Embryonic facial prominence (tissue), 1 donor: ENCODE data around the gene B4GALNT3.
A peak's percentile ranks its signal among the peaks of the same experiment; 100 is the strongest.
"Not testable (repeated sequence)": the region's sequence is repeated elsewhere in the genome, so short reads cannot be mapped to it uniquely, and the experiment has no call there.

Experiments
- DNase-seq: peaks from one replicate; pipeline ENCODE4 v3.0.0-alpha.2; 2016; ENCODE audit errors: extremely low spot score

The B4GALNT3 gene

DNA sequence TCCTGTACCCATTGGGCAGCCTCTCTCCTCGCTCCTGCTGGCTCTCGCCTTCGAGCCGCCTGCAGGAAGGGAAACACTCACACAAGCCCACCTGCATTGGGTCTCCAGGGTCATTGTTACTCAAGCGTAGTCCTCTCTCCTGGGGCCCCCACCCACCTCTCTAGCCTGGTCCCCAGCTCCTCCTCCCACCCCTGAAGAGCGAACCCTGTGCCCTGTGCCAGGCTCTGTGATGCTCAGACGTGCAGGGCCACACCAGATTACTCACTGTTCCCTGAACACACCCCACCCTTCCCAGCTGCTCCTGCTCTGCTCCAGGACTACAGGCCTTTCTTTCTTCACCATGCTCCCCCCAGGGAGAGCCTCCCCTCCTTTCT is 115.4 kb downstream of the B4GALNT3 start:
- DNase-seq, result no peak

DNA sequence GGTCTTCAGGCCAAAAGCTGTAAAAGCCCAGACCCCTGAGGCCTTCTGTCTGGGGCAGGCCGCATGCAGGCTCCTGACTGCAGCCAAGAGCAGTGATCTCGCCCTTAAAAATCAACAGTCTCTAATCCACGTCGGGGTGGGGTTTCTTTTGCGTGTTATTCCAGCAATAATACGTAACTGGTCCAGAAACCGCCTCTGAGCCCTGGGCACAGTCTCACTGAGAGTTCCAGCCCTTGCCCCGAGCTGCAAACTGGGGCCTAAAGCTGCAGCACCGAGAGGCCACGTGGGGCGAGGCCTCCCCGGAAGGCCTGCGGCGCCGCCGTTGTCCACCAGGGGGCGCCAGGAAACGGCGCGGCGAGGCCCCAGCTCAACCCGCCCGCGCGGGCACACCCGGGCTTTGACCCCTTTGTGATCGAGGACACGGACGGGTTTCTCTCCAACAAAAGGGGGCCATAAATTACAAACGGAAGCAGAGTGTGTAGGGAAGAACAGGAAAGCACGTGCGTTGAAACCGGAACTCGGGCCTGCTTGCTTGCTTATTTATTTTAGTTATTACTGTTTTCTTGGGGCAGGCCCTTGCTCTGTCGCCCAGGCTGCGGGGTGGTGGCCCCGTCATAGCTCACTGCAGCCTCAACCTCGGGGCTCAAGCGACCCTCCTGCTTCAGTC is 116.3 kb downstream of the B4GALNT3 start:
- peak; percentile 27 for DNase-seq

DNA sequence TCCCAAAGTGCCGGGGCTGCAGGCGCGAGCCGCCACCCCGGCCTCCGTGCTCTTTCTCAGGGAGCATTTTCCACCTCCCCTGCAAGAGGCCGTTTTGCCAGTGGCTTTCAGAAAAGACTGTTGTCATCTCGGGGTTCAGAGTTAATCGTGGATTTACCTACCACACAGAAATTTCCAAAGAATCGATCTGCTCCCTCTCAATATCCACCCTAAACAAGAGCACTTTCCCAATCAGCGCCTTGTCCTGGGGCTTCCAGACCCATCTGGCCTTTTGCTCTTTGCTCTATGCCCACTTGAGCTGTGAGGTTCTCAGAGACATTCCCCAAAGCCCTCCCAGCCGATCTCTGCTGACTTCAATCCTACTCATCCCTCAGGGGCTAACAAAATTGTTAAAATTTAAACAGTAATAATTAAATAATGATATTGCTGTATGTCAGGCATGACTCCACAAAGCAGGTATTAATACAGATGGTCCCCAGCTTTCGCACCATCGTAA is 116.9 kb downstream of the B4GALNT3 start:
- no peak for DNase-seq

DNA sequence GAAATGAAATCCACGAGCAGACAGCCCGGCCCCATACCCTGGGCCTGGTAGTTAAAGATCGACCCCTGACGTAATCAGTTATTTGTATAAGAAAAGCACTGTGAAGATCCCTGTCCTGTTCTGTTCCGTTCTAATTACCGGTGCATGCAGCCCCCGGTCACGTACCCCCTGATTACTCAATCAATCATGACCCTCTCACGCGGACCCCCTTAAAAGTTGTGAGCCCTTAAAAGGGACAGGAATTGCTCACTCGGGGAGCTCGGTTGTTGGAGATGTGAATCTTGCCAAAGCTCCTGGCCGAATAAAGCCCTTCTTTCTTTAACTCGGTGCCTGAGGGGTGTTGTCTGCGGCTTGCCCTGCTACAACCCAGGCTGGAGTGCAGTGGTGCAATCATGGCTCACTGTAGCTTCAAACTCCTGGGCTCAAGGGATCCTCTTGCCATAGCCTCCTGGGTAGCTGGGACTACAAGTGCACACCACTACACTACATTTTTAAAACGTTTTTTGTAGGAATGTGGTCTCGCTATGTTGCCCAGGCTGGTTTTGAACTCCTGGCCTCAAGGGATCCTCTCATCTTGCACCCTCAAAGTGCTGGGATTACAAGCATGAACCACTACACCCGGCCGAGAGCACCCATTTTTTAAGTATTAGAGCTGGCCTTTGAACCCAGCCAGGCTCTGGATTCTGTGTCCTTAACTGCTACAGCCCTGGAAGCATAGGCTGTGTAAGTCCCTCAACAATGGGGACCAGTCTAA is 118.4 kb downstream of the B4GALNT3 start:
- not testable (repeated sequence) for DNase-seq

DNA sequence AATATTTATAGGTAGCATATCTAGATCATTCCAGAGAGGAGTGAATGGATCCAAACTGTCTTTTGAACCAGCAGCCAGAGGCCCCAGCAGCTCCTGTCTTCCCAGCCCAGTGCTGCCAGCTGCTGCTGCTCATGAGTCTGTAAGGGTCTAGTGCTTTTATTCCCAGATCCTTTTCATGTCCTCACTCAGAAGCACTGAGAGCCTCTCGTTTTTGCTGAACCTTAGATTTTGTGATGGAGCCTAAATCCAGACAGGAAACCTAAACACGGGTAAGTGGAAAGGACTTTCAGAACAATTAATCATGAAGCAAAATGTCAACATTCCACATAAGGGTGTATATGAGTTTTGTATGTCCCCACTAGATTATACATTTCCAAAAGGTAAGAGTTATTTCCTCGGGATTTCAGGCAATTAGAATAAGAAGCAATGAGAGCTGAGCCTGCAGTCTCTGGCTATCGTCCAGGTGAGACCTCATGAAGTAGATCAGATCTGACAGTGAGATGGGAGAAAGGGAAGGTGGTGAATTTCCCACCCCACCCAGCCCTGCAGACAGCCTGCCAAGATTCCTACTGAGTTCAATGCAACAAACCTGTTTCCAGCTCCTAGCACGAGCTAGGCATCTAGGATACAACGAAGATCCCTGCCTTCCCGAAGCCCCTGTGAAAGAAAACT is 119.1 kb downstream of the B4GALNT3 start:
- no peak for DNase-seq

DNA sequence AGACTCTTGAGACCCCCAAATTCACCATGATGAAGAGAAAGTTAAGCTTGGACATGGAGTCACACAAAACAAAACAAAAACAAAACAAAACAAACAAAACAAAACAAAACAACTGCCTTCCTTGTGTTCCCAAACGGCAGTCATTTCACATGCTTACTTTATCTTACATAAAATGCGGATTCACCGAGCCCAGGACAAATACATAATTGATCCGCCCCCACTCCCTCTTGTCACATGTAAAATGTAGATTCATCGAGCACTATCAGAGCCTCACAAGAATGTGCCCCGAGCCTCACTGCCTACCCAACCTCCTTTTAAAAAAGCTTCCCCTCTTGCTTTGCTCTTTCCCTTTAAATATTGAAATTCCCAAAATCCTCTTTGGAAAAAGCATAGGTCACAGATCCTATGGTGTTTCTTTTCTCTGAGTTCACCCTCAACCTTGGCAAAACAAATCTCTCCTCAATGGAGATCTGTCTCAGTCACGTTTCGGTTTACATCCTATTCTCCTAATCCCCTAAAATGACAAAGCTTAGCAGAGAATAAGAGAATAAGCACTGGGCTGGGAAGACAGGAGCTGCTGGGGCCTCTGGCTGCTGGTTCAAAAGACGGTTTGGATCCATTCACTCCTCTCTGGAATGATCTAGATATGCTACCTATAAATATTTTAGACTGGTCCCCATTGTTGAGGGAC is 119.8 kb downstream of the B4GALNT3 start:
- no peak for DNase-seq

DNA sequence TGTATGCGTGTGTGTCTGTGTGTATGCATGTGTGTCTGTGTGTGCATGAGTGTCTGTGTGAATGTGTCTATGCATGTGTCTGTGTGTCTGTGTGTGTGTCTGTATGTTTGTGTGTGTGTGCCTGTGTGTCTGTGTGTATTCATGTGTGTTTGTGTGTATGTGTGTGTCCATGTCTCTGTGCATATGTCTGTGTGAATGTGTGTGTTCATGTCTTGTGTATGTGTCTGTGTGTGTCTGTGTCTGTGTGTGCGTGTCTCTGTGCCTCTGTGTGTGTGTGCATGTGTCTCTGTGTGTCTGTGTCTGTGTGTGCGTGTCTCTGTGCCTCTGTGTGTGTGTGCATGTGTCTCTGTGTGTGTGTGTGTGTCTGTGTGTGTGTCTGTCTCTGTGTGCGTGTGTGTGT is 121.1 kb downstream of the B4GALNT3 start:
- DNase-seq, result no peak

DNA sequence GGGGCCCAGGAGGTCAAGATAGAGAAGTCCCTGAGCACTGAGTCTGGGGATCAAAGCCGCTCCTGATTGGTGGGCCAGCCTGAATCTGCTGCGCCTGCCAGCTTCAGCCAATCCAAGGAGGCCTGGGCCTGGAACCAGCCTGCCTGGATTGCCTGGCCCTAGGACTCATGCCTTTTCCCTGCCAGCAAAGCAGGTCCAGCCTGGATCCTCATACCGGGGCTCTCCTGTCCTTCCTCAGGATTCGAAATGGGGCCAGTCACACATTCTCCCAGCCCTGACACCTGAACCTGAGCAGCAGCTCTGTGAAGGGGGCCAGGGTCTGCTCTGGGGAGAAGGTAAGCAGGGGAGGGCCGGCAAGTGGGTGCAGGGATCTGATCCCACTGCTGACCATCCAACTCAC is 121.6 kb downstream of the B4GALNT3 start:
- DNase-seq, result no peak

DNA sequence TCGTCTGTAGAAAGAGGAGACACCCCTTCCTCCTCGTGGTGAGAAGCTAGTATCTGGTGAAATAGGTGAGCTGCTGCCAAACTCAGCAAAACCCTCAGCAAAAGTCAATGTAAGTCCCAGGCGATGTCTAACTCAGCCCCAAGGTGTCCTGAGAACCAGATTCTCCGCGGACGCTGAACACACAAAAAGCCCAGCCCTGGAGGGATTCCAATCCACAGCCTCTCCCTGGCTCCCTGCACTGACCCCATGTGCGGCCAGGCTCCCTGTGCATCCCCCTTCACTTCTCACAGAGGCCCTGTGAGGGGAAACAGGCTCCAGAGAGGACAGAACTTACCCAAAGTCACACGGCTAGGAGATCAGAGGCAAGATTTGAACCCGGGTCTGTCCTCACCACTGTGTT is 122.0 kb downstream of the B4GALNT3 start:
- no peak for DNase-seq

DNA sequence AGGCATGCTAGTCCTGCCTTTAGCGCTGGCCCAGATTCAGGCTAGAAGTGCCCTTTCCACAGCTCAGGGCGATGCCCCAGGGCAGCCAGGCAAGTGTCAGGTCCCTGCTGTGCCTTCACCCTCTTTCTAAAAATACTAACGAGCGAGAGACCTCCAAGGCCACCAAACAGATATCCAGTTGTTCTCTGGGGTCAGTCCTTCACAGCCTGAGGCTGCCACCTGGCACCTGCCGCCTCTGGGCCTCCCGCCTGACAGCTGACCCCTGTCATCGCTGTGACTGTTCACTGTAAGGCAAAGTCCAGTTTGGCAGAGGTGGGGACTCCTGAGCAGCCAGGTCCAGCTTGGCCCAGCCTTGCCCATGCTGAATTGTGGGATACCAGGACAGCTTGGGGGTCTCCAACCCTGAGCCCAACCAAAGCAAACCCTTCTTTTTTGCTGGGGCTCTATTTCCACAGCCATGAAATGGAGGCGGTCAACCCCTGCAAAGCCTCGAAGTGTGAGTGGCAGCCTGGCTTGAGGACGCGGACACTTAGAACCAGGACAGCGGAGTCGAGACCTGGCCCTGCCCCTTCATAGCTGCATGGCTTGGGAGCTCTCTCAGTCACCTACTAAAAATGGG is 123.6 kb downstream of the B4GALNT3 start:
- no peak for DNase-seq

DNA sequence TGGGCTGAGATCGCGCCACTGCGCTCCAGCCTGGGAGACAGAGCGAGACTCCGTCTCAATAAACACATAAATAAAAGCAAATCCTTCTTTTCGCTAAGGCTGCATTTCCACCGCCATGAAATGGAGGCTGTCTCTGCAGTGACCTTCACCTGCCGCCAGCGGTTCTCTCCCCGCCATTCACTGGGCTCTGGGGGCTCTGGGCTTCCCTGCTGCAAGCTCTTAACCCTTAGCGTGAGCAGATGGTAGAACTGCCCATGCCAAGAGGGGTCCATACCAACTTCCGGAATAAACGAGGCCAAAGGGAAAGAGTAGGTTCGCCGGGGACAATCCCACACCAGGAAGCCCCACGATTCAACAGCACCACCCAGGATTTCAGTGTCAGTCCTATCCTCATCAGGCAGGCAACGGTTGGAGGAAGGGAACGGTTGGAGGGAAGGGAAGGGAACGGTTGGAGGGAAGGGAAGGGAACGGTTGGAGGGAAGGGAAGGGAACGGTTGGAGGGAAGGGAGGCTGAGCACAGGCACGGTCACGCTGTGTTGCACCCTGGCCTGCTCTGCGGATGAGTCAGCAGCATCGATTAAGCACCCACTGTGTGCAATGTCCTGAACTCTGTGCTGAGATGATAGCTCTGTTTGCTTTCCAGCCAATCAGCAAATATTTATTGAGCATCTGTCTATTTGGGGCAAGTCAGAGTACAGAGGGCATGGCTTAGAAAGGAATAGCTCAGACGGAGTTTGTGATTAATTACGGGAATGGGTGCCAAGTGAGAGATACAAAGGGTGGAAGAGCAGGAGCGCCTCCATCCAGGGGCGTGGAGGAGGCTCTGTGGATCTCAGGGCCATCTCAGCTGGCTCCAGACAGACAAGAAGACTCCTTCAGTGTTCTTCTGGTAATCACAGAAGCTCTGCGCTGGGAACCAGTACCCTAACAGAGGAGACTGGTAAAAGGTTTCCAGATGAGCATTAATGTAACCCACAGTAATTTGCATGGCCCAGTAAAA is 125.6 kb downstream of the B4GALNT3 start:
- DNase-seq, result no peak

DNA sequence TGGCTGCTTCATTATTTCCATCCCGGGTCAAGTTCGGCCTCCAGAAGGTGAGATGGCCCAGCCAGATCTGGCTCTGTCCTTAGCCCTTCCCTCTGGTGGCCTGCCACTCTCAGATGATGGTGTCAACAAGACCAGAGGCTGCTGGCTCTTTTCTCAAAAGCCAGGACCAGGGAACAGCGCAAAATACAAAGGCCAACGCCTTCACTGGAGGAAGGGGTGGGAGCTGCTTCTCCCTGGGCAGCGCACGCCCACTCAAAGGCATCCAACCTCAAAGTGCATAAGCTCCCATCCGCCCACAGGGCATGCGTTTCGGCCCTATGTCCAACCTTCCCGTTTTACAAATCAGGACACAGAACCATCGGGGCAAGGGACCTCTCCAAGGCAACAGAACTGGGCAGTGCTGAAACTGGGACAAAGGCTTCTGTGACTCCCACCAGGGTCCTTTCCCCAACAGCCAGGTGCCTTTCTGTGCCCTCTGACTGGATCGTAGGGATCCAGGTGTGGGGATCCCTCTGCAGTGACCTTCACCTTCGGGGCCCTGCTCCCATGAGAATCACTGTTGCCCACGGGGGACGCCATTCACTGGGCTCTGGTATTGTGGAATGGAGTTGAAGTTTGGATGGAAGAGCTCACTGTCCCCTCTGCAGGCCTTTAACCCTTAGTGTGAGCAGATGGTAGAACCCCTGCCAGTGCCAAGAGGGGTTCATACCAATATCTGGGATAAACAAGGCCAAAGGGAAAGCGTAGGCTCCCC is 126.8 kb downstream of the B4GALNT3 start:
- no peak for DNase-seq

DNA sequence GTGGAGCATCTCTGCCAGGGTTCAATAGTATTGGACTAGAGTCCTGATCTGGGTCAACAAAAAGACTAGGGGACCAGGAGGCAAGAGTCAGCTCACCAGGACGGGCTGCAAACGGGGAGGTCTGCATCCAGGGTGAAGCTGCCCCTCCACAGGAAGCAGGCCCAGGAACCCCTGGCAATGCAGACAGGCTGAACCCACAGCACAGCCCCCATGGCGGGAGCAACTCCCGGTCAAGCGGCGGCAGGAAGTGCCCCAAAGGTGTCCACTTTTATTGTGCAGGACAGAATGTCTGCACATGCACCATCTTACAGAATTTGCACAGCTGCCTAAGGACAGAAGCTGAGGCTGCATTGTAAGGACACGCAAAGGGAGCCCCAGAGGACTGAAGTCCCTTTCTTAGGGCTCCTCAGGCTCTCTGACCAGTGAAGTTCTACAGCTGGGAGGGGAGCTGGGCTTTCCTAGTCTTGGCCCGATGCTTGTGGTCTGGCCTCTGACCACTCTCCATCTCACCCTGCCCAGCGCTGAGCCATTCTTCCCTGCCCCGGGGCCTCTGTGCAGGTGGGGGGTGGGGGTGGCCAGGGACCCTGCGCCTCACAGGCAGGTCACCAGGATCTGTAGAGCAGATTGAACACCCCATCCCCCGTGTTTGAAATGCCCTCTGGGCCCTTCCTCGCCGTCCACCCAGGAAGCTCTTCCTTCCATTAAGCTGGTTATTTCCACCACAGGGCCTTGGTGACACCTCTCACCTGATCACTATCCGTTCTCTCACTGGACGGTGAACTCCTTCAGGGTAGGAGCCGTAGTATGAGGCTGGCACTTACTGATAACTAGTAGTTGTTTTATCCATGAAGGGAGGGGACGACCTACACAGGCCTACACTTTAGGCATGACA is 127.6 kb downstream of the B4GALNT3 start:
- DNase-seq, result no peak

DNA sequence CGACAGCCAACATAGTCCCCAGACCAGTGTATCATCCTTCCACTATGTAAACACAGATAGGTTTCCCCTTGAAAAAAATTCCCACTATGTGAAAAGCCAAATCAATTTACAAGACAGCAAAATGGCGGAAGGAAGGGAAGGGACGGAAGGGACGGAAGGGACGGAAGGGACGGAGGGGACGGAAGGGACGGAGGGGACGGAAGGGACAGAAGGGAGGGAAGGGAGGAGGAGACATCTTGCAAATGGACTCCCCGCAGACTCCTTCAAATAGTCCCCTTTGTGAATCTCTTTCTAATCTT is 128.2 kb downstream of the B4GALNT3 start:
- DNase-seq, result no peak

DNA sequence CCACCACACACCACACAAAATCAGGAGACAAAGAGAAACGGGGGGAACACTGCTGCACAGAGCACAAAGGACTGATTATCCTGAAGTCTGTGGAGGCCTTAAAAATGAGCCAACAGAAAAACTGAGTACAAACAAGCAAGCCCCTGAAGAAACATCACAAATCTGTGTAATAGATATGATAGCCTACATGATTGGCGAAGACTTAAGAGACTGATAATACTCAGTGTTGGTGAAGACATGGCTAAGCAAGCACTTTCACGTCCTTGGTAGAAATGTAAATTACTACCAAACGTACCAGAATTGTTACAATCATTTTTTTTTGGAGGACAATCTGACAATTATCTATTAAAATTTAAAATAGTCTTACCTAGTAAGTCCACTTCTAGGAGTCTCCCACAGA is 128.9 kb downstream of the B4GALNT3 start:
- no peak for DNase-seq

DNA sequence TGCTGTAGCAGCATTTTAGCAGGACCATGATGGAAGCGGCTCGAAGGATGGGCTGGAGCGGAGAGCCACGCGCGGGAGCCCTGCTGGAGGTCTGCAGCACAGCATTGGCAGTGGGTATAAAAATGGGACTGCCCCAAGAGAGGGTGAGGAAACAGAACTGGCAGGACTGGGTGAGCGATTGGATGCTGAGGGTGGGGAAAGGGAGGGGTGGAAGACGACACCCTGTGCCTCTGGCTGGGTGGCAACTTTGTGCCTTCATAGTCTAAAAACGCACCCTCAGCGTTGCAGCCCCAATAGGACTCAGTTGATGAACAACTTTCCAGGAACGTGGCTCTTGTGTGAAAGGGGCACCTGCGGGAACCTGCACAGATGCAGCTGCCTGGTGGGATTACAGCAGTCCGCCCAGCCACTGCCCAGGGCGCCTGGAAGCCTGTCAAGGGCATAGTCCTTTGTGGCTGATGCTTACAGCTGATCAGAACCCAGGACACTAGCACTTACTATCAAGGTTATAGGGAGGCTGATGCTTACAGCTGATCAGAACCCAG is 130.5 kb downstream of the B4GALNT3 start:
- DNase-seq, result no peak

DNA sequence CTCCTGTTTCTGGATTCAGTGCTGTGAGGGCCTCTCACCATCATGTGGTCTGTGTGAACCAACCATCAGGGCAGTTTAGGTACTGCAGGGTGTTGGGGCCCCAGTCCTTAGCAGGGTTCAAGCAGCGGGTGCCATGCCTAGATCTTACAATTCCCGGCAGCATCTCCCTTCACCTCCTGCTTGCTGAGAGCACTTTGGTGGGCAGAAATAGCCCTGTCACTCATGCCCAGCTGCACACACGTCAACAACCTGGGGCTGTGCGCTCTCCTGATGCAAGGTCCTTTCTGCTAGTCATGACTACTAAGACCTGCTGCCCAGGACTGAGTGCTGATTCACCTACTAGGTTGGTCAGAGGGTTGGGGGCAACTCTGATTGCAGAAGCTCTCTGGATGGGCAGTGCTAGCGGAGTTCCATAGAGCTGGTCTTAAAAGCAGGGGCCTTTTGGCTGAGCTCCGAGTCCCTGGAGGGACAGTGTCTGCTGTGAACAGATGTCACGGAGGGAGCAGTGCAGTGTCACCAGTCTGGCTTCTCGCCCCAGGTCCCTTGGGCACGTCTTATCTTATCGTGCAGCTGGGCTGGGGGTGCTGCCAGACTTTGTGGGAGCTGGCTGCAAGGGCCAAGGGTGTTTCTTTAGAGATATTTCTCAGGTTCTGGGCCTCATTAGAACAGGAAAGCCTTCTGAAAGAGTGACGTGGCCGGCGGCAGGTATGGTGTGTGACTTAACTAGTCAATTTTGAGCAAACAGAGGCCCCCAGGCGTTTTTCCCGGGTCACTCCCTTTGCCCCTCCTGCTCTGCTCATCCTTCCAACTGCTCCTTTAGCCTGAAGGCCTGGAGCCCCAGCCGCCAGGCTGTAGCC is 131.7 kb downstream of the B4GALNT3 start:
- DNase-seq, result no peak

DNA sequence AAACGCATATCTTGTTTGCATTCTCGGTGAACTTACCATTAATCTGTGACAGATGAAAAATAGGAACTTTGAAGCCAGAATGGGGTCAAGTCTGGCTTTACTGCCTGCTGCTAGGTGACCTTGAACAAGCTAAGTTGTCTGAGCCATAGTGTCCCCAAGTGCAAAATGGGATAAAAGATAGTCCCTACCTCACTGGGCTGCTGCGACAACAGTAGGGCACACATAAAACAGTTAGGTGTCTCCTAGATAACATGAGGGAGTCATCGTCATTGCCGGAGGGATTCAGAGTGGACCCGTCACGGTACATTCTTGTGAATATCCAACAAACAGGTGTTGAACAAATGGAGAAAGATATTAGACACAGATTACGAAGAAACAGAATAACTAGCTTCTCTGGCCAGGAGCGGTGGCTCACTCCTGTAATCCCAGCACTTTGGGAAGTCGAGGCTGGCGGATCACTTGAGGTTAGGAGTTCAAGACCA is 132.3 kb downstream of the B4GALNT3 start:
- DNase-seq, result no peak
